Mucosa of descending colon (tissue), 3 donors: ENCODE data around the gene E2F3. TPM values are rescaled to one million over a fixed set of nuclear protein-coding genes. Genes with fewer than 3 reads are reported as not detected.

ENCODE experiments used
- ATAC-seq: fragments of 200-7000 bp; cut with Tn5 transposase; one replicate; pipeline ENCODE4 v1.9.1; 2020; ENCODE audit warnings: mild to moderate bottlenecking, moderate library complexity
- DNase-seq, 3 donors: peaks; one replicate each; pipeline ENCODE4 v3.0.0-alpha.2; 2020
- H3K36me3 ChIP-seq: fragments of 200-600 bp; one replicate; pipeline ENCODE4 v1.8.0; 2021; ENCODE audit warnings: low read depth, mild to moderate bottlenecking
- H3K4me1 ChIP-seq: fragments of 200-600 bp; one replicate; pipeline ENCODE4 v1.8.0; 2021; ENCODE audit warnings: low read depth, mild to moderate bottlenecking
- H3K4me3 ChIP-seq: fragments of 200-600 bp; one replicate; pipeline ENCODE4 v1.8.0; 2021; ENCODE audit warnings: mild to moderate bottlenecking
- H3K9me3 ChIP-seq: fragments of 200-600 bp; one replicate; pipeline ENCODE4 v1.8.0; 2021; ENCODE audit warnings: mild to moderate bottlenecking
- CTCF ChIP-seq: fragments of 200-600 bp; IDR thresholded peaks from one replicate; pipeline ENCODE4 v1.8.0; 2022; ENCODE audit warnings: antibody characterized with exemption, mild to moderate bottlenecking
- intact Hi-C, 2 donors: fragments of 100-400 bp; cut with DNase I in 1 of 2; cut with micrococcal nuclease in 1 of 2; formaldehyde crosslinking; loops; one replicate each; pipeline versions ENCODE4 v1.11.0 to v1.11.1; 2022; cut with DNase I, micrococcal nuclease
- total RNA-seq, 3 donors: library from RNA; stranded (reverse); fragmentation: NEBNext Ultra II Directional in 2 of 3; extraction: Animal tissue kit (Norgen Biotek cat#: 25700) in 2 of 3; gene quantifications; one replicate each; pipeline versions ENCODE4 v1.2.1 to v1.2.4, GENCODE V29; 2021 to 2023
- donor health status: DM: no; HTN: no; CAD: no; lungs with moderate emphysema.
- donor health status: DM: no; HTN: no; CAD: no.
- donor health status: DM: no; HTN: yes; CAD: no.

Gene E2F3
- total RNA-seq, 3 donors from 2014 or later, result 7.6 to 10.0 (median 7.9) TPM

GRCh38 chr6:20414711-20415110 lies 13.0 kb downstream of the E2F3 start:
- Histone ChIP-seq H3K9me3 (no peaks in the 10 kb centered on the region), H3K36me3 (no peaks in the 10 kb centered on the region), H3K4me3 (no peak overlapping the region), H3K4me1 (peaks cover 29% of the 10 kb centered on the region)
- intact Hi-C loops, result no loop called here
- ATAC-seq, result no peak
- no peak for DNase-seq
- no peak for TF ChIP-seq CTCF

- no peak for TF ChIP-seq CTCF
- Histone ChIP-seq H3K4me1 (peaks cover 29% of the 10 kb centered on the region), H3K9me3 (no peaks in the 10 kb centered on the region), H3K36me3 (no peaks in the 10 kb centered on the region), H3K4me3 (no peak overlapping the region)
- intact Hi-C loops, result no loop called here
- ATAC-seq (no peak), DNase-seq (no peak)
These were observed 13.6 kb downstream of the E2F3 start for GRCh38 chr6:20415304-20415703.

- TF ChIP-seq CTCF, result no peak
- no peaks in the 10 kb centered on the region for H3K9me3 ChIP-seq
These were observed 14.2 kb downstream of the E2F3 start for GRCh38 chr6:20415712-20416454.

GRCh38 chr6:20416567-20417345 lies 15.1 kb downstream of the E2F3 start:
- no peak for TF ChIP-seq CTCF
- Histone ChIP-seq H3K9me3 (no peaks in the 10 kb centered on the region), H3K4me3 (no peak overlapping the region), H3K36me3 (no peaks in the 10 kb centered on the region), H3K4me1 (peaks cover 31% of the 10 kb centered on the region)
- intact Hi-C loops, result no loop called here
- ATAC-seq, result peak; percentile 74
- no peak for DNase-seq

More at GRCh38 chr6:20415712-20416454, 14.2 kb downstream of the E2F3 start:
- Histone ChIP-seq H3K4me3 (no peak overlapping the region), H3K36me3 (no peaks in the 10 kb centered on the region), H3K4me1 (peaks cover 31% of the 10 kb centered on the region)
- peak; percentile 58 for ATAC-seq
- no peak for DNase-seq
- intact Hi-C loops, result no loop called here

GRCh38 chr6:20417819-20418218 lies 16.1 kb downstream of the E2F3 start:
- no peaks in the 10 kb centered on the region for H3K9me3 ChIP-seq
- no peak for TF ChIP-seq CTCF
- no peak overlapping the region for H3K4me3 ChIP-seq
- intact Hi-C loops, result no loop called here
- DNase-seq (no peak), ATAC-seq (no peak)
- peaks cover 31% of the 10 kb centered on the region for H3K4me1 ChIP-seq
- H3K36me3 ChIP-seq, result no peaks in the 10 kb centered on the region
